ENCODE data around the gene CEP43. TPM values are rescaled to one million over a fixed set of nuclear protein-coding genes. Genes with fewer than 3 reads are reported as not detected.

Gene CEP43, protein sequence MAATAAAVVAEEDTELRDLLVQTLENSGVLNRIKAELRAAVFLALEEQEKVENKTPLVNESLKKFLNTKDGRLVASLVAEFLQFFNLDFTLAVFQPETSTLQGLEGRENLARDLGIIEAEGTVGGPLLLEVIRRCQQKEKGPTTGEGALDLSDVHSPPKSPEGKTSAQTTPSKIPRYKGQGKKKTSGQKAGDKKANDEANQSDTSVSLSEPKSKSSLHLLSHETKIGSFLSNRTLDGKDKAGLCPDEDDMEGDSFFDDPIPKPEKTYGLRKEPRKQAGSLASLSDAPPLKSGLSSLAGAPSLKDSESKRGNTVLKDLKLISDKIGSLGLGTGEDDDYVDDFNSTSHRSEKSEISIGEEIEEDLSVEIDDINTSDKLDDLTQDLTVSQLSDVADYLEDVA
- total RNA-seq (2014; rRNA removed) (11.8 and 15.2 TPM in 2 replicates), Bru-seq, nascent RNA (percentile 53 among the genes with signal in this experiment), BruChase-seq, experiment 1, labeled RNA remaining after a 6-hour chase (percentile 66 among the genes with signal in this experiment), BruChase-seq, experiment 2, labeled RNA remaining after a 2-hour chase (percentile 69 among the genes with signal in this experiment)
- long read RNA-seq, full-length matches to known transcripts, result 14 of 21 reads
- long read RNA-seq, partial matches to known transcripts, result 3 of 21 reads
- long read RNA-seq, other reads (novel, unspliced or antisense), result 4 of 21 reads

DNA sequence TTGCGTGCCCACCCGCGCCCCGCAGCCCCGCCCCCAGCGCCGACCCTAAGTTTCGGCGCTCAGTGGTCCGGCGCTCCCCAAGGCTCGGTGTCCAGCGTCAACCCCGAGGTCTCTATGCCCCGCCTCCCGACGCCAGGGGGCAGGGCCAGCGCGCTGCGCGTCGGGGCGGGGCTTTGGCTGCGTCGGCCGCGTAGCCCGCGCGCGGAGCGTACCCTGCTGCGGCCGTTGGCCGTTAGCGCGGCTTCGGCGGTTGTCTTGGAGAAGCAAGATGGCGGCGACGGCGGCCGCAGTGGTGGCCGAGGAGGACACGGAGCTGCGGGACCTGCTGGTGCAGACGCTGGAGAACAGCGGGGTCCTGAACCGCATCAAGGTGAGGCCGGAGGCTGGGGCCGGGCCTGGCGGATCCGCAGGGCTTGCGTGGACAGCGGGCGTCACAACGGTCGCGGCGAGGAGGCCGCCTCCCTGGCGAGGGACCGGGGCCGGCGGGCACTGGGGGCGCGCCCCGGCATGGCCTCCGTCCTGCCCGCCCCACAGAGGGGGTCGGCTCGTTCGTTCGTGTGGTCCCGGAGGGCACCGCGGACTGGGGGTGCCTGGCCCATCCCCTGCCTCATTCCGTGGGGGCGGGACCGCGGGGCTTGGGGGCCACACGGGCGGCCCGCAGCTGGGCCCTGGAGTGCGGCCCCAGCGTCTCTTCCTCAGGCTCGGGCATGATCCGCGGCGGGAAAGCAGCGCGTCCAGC lies at the start of gene CEP43:
CEP43 (plus strand) TSS at position 253 of the 739 bp plus-strand sequence; CDS start at position 269, 16 bp downstream.
- Histone ChIP-seq H3K4me2 (ENCODE audit: low read length) (peak within 1 kb of the TSS; percentile 92), H3K4me3 (ENCODE audit: low read length) (peak within 1 kb of the TSS; percentile 93), H2AFZ (ENCODE audit: low read length) (peak within 1 kb of the TSS; percentile 94), H4K20me1 (ENCODE audit: low read length) (no peaks in the 10 kb centered on the region), H3K9me2 (replicated peaks; ENCODE audit: low read length) (no peaks in the 10 kb centered on the region), H3K27me3 (ENCODE audit: low read length) (no peaks in the 10 kb centered on the region), H3K79me2 (ENCODE audit: low read length) (peaks cover 76% of the 10 kb centered on the region), H3K27ac (ENCODE audit: low read length) (no peak within 1 kb of the TSS), H3K36me3 (ENCODE audit: low read depth, low read length) (peaks cover 10% of the 10 kb centered on the region; the same call in 1 of the 2 replicates), H3K9me3 (ENCODE audit: low read length) (no peaks in the 10 kb centered on the region), H3F3A (ENCODE audit: low read length, unreplicated experiment) (no peaks in the 10 kb centered on the region), H3K4me1 (ENCODE audit: insufficient read depth, low read length) (peaks cover 7% of the 10 kb centered on the region; the same call in 1 of the 2 replicates), H3K9ac (ENCODE audit: low read length) (peak within 1 kb of the TSS; percentile 91)
- intact Hi-C loops (cut with micrococcal nuclease), result loop anchor here (1.0 to 5.0 kb wide), 3 partner anchors 43 to 372 kb away; partner anchors contain the start of genes RNASET2 and RPS6KA2
- TF ChIP-seq EZH2 (IDR thresholded peaks at IDR 0.05; ENCODE audit: low read length, unreplicated experiment) (no peak), EZH2phosphoT487 (IDR thresholded peaks at IDR 0.05; ENCODE audit: borderline replicate concordance, low read length) (no peak)
- TF ChIP-seq, protein P1, sequence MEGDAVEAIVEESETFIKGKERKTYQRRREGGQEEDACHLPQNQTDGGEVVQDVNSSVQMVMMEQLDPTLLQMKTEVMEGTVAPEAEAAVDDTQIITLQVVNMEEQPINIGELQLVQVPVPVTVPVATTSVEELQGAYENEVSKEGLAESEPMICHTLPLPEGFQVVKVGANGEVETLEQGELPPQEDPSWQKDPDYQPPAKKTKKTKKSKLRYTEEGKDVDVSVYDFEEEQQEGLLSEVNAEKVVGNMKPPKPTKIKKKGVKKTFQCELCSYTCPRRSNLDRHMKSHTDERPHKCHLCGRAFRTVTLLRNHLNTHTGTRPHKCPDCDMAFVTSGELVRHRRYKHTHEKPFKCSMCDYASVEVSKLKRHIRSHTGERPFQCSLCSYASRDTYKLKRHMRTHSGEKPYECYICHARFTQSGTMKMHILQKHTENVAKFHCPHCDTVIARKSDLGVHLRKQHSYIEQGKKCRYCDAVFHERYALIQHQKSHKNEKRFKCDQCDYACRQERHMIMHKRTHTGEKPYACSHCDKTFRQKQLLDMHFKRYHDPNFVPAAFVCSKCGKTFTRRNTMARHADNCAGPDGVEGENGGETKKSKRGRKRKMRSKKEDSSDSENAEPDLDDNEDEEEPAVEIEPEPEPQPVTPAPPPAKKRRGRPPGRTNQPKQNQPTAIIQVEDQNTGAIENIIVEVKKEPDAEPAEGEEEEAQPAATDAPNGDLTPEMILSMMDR (conservative IDR thresholded peaks at IDR 0.05; ENCODE audit: low read depth, low read length), result no peak
- BruUV-seq (replicated peaks), result no TSS peak
- DNase-seq (peak; percentile 91), ATAC-seq (peak; percentile 96)
- ChIA-PET CTCF (interaction anchor here (0.6 kb wide), 1 partner anchor 64 kb away, joined by 3 read pairs; no protein-coding TSS in a partner anchor), POLR2A (ENCODE audit: unreplicated experiment) (no interaction called here)

DNA sequence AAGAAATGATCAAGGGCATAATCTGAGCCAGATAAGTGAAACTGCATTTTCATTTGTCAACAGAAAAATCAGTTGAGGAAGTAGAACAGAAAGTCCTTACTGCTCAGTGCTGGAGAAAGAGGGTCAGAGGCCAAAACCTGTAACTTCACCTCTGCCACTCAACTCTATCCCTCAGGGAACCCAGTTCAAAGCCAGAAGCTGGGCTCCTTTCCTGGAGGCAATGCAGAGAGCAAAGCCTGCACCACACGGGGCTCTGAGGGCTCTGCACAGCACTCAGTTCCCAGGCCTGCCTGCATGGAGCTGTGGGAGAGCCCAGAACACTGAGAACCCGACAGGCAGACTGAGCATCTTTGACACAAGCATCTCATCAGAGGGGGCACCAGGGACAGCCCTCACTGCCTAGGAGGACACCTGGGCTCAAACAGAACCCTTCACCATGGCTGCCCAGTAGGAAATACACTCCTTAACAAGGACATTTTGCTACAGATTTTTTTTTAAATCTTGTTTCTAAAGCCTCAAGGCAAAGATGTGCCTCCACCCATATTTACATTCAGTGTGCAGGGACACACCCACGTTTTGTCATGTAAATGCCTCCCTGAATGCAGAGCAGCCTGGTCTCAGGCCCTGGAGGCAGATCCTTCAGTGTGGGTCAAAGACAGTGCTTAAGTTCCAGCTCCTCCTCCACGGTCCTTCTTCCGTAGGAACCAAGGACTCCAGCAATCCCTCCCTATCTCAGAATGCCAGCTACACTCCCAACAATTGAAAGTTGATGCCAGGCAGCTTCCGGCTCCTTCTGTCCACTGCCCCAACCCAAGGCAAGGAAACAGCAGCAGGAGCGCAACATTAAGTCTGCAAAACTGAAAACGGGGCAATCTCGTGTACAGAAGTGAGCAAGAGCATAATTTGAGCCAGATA lies 49.4 kb upstream of the CEP43 start:
- DNase-seq (peak; percentile 26), ATAC-seq (peak; percentile 64)
- H4K20me1 ChIP-seq (ENCODE audit: low read length), result no peaks in the 10 kb centered on the region
- H3K4me2 ChIP-seq (ENCODE audit: low read length), result peak overlapping the region; percentile 41; the same call in 1 of the 2 replicates
- no peaks in the 10 kb centered on the region for H3K9me3 ChIP-seq (ENCODE audit: low read length)
- intact Hi-C loops (cut with micrococcal nuclease), result loop anchor here (2.0 to 10.0 kb wide), 2 partner anchors 39 to 325 kb away; partner anchors contain the start of gene RPS6KA2
- no peak overlapping the region for H3K27ac ChIP-seq (ENCODE audit: low read length)
- CTCF ChIA-PET, result no interaction called here
- no peaks in the 10 kb centered on the region for H3K36me3 ChIP-seq (ENCODE audit: low read depth, low read length)
- H2AFZ ChIP-seq (ENCODE audit: low read length), result no peak overlapping the region
- BruUV-seq (replicated peaks), result no TSS peak
- POLR2A ChIA-PET (ENCODE audit: unreplicated experiment), result no interaction called here
- no peaks in the 10 kb centered on the region for H3K9me2 ChIP-seq (replicated peaks; ENCODE audit: low read length)
- no peak overlapping the region for H3K9ac ChIP-seq (ENCODE audit: low read length)
- no peaks in the 10 kb centered on the region for H3K79me2 ChIP-seq (ENCODE audit: low read length)
- H3K27me3 ChIP-seq (ENCODE audit: low read length), result no peaks in the 10 kb centered on the region
- H3F3A ChIP-seq (ENCODE audit: low read length, unreplicated experiment), result no peaks in the 10 kb centered on the region
- peaks cover 10% of the 10 kb centered on the region for H3K4me1 ChIP-seq (ENCODE audit: insufficient read depth, low read length)
- H3K4me3 ChIP-seq (ENCODE audit: low read length), result no peak overlapping the region
- no peak for TF ChIP-seq EZH2 (IDR thresholded peaks at IDR 0.05; ENCODE audit: low read length, unreplicated experiment)
- no peak for TF ChIP-seq EZH2phosphoT487 (IDR thresholded peaks at IDR 0.05; ENCODE audit: borderline replicate concordance, low read length)
- TF ChIP-seq, protein P1 (conservative IDR thresholded peaks at IDR 0.05; ENCODE audit: low read depth, low read length), result no peak

All from PC-3 (cell line).